H1 (cell line): ENCODE results near the gene GALNT6. TPM values are rescaled to one million over a fixed set of nuclear protein-coding genes. Genes with fewer than 3 reads are reported as not detected.

Experiments
- CTCF ChIA-PET: fragments of 300-600 bp; sonication (Branson Sonifier 250); formaldehyde crosslinking; loops from one replicate; lab custom pipeline; 2021; ENCODE audit not compliant: partially characterized antibody; lab: Charles Lee
- POLR2A ChIA-PET: fragments of 300-600 bp; sonication (Branson Sonifier 250); formaldehyde crosslinking; loops from one replicate; lab custom pipeline; 2021; ENCODE audit warnings: inconsistent platforms; ENCODE audit not compliant: partially characterized antibody; lab: Charles Lee
- DNase-seq, 2 experiments: peaks; one replicate each; pipeline versions ENCODE4 v3.0.0 to v3.0.0-alpha.2; 2010 to 2022; ENCODE audit warnings: low spot score in 2 of 2, low read depth in 1 of 2, mixed read lengths in 1 of 2
- FAIRE-seq: peaks from 2 replicates; lab custom pipeline; 2011; peaks lifted over from hg19 to GRCh38; lab: Jason Lieb, UNC
- H2AFZ ChIP-seq: 2 replicates; pipeline ENCODE4 v1.8.1; 2012; ENCODE audit warnings: low read length, inconsistent platforms
- H2AK5ac ChIP-seq: 2 replicates; pipeline ENCODE4 v1.6.1; 2013; ENCODE audit warnings: low read depth, low read length
- H2BK120ac ChIP-seq: replicated peaks from 2 replicates; pipeline ENCODE3; 2013; ENCODE audit warnings: low read depth, low read length, inconsistent platforms
- H2BK12ac ChIP-seq: 2 replicates; pipeline ENCODE4 v1.6.1; 2013; ENCODE audit warnings: low read depth, low read length
- H2BK15ac ChIP-seq: 2 replicates; pipeline ENCODE4 v1.6.1; 2013; ENCODE audit warnings: low read length
- H2BK20ac ChIP-seq: 2 replicates; pipeline ENCODE4 v1.6.1; 2013; ENCODE audit warnings: low read length
- H2BK5ac ChIP-seq: 2 replicates; pipeline ENCODE4 v1.6.1; 2013; ENCODE audit warnings: low read depth, low read length
- H3K14ac ChIP-seq: 2 replicates; pipeline ENCODE4 v1.6.1; 2013; ENCODE audit warnings: inconsistent platforms; ENCODE audit not compliant: insufficient read length
- H3K18ac ChIP-seq: 2 replicates; pipeline ENCODE4 v1.6.1; 2013; ENCODE audit warnings: low read length; ENCODE audit errors: extremely low read depth
- H3K23ac ChIP-seq: 2 replicates; pipeline ENCODE4 v1.6.1; 2013; ENCODE audit warnings: inconsistent platforms; ENCODE audit not compliant: insufficient read length
- H3K23me2 ChIP-seq: 2 replicates; pipeline ENCODE4 v1.6.1; 2013; ENCODE audit warnings: low read depth, low read length
- H3K27ac ChIP-seq: 2 replicates; pipeline ENCODE4 v1.6.1; 2011; ENCODE audit warnings: low read depth, low read length, inconsistent platforms
- H3K27me3 ChIP-seq, 4 experiments: replicated peaks in 1 of 4; 1 replicate in 1 of 4; 2 replicates in 3 of 4; pipeline versions ENCODE4 v1.6.1 to v1.8.1; 2011 to 2013; ENCODE audit warnings: low read length in 3 of 4, mild to moderate bottlenecking in 3 of 4, inconsistent platforms in 2 of 4, mixed read lengths in 2 of 4, moderate library complexity in 1 of 4; ENCODE audit not compliant: control insufficient read depth in 3 of 4, insufficient read depth in 3 of 4; ENCODE audit errors: extremely low read depth in 1 of 4
- H3K36me3 ChIP-seq, 4 experiments: 2 replicates each; pipeline versions ENCODE4 v1.6.1 to v1.8.1; 2011 to 2013; ENCODE audit warnings: mild to moderate bottlenecking in 4 of 4, low read length in 3 of 4, moderate library complexity in 2 of 4, control low read depth in 1 of 4, inconsistent platforms in 1 of 4; ENCODE audit not compliant: insufficient read depth in 4 of 4, control insufficient read depth in 2 of 4
- H3K4ac ChIP-seq: replicated peaks from 2 replicates; pipeline ENCODE3; 2013; ENCODE audit warnings: low read length, low read depth, mixed read lengths, inconsistent platforms; ENCODE audit not compliant: insufficient read length
- H3K4me1 ChIP-seq, 4 experiments: replicated peaks in 1 of 4; 1 replicate in 1 of 4; 2 replicates in 3 of 4; pipeline versions ENCODE4 v1.6.1 to v1.8.1; 2011 to 2013; ENCODE audit warnings: low read length in 3 of 4, inconsistent platforms in 2 of 4, mixed read lengths in 1 of 4; ENCODE audit not compliant: insufficient read depth in 4 of 4, control insufficient read depth in 3 of 4
- H3K4me2 ChIP-seq, 2 experiments: 2 replicates each; pipeline versions ENCODE4 v1.6.1 to v1.8.1; 2011 to 2013; ENCODE audit warnings: low read depth in 2 of 2, low read length in 2 of 2, control low read depth in 1 of 2, inconsistent platforms in 1 of 2, mild to moderate bottlenecking in 1 of 2; ENCODE audit not compliant: insufficient read depth in 1 of 2
- H3K4me3 ChIP-seq, 4 experiments: fragments of 200-600, 300-600 bp in 1 of 4; sonication (generic), shearing (Covaris generic), sonication (Bioruptor Twin) in 1 of 4; 2 replicates each; pipeline versions ENCODE4 v1.5.1 to v1.8.1; 2011 to 2016; ENCODE audit warnings: low read length in 4 of 4, low read depth in 3 of 4, control low read depth in 2 of 4, inconsistent platforms in 2 of 4, mild to moderate bottlenecking in 2 of 4, mixed read lengths in 1 of 4, moderate library complexity in 1 of 4; ENCODE audit not compliant: insufficient read depth in 2 of 4; ENCODE audit errors: extremely low read depth in 1 of 4
- H3K56ac ChIP-seq: replicated peaks from 2 replicates; pipeline ENCODE3; 2013; ENCODE audit warnings: low read depth, mild to moderate bottlenecking, mixed read lengths, low read length, inconsistent platforms; ENCODE audit not compliant: insufficient read length
- H3K79me1 ChIP-seq: 2 replicates; pipeline ENCODE4 v1.6.1; 2013; ENCODE audit warnings: low read depth, low read length, control low read depth
- H3K79me2 ChIP-seq, 2 experiments: 2 replicates each; pipeline versions ENCODE4 v1.6.1 to v1.8.1; 2012 to 2013; ENCODE audit warnings: low read length in 2 of 2, mild to moderate bottlenecking in 2 of 2, inconsistent platforms in 1 of 2; ENCODE audit not compliant: insufficient read depth in 2 of 2, control insufficient read depth in 1 of 2
- H3K9ac ChIP-seq, 4 experiments: replicated peaks in 1 of 4; 1 replicate in 1 of 4; 2 replicates in 3 of 4; pipeline versions ENCODE4 v1.6.1 to v1.8.1; 2011 to 2013; ENCODE audit warnings: low read depth in 3 of 4, low read length in 3 of 4, control low read depth in 2 of 4, mild to moderate bottlenecking in 2 of 4, moderate library complexity in 2 of 4, inconsistent platforms in 1 of 4; ENCODE audit errors: extremely low read depth in 1 of 4
- H3K9me3 ChIP-seq, 2 experiments: 2 replicates each; pipeline versions ENCODE4 v1.6.1 to v1.8.1; 2012 to 2013; ENCODE audit warnings: mild to moderate bottlenecking in 2 of 2, moderate library complexity in 2 of 2, control low read depth in 1 of 2, inconsistent platforms in 1 of 2, low read depth in 1 of 2, low read length in 1 of 2, mixed read lengths in 1 of 2; ENCODE audit not compliant: insufficient read depth in 2 of 2
- H4K20me1 ChIP-seq, 2 experiments: replicated peaks in 1 of 2; 2 replicates each; pipeline versions ENCODE3 to v1.8.1; 2011 to 2013; ENCODE audit warnings: inconsistent platforms in 2 of 2, low read length in 2 of 2, mild to moderate bottlenecking in 1 of 2; ENCODE audit not compliant: insufficient read depth in 2 of 2, control insufficient read depth in 1 of 2
- H4K5ac ChIP-seq: 2 replicates; pipeline ENCODE4 v1.6.1; 2013; ENCODE audit warnings: low read length, low read depth, mixed read lengths, inconsistent platforms; ENCODE audit not compliant: insufficient read length
- H4K8ac ChIP-seq: 2 replicates; pipeline ENCODE4 v1.8.0; 2013; ENCODE audit warnings: mild to moderate bottlenecking, moderate library complexity, low read length, inconsistent platforms; ENCODE audit not compliant: insufficient read depth; ENCODE audit errors: extremely low read depth
- H4K91ac ChIP-seq: replicated peaks from 2 replicates; pipeline ENCODE3; 2013; ENCODE audit warnings: low read length, mixed read lengths, inconsistent platforms; ENCODE audit not compliant: insufficient read length
- BCL11A ChIP-seq, 2 experiments: IDR thresholded peaks; one replicate each; pipeline ENCODE4 v1.6.1; 2011; ENCODE audit warnings: low read depth in 2 of 2, low read length in 2 of 2, mild to moderate bottlenecking in 2 of 2
- JUND ChIP-seq: IDR thresholded peaks from 2 replicates; pipeline ENCODE4 v1.6.1; 2011; ENCODE audit warnings: mild to moderate bottlenecking, improper control_type of control experiment, low read length
- WGBS, 2 experiments: shearing (Covaris generic) in 1 of 2; methylation state at CpG; one replicate each; pipeline versions ENCODE4 v1.1.6 to v1.1.7; 2013 to 2015; ENCODE audit warnings: low lambda C conversion rate in 2 of 2, mixed read lengths in 2 of 2, inconsistent platforms in 1 of 2, low coverage in 1 of 2, missing lambda C conversion rate in 1 of 2; ENCODE audit not compliant: insufficient replicate concordance in 2 of 2, insufficient coverage in 1 of 2, insufficient read length in 1 of 2; ENCODE audit errors: extremely low coverage in 1 of 2, missing lambda C conversion rate in 1 of 2; 5-methylcytosine and 5-hydroxymethylcytosine counted together
- polyA plus RNA-seq, 7 experiments: library from polyadenylated mRNA; depleted of rRNA in 3 of 7; stranded (reverse) in 5 of 7; unstranded in 2 of 7; fragments of >200 nt in 5 of 7; fragments of 200-250 nt in 2 of 7; gene quantifications; 1 replicate in 5 of 7; 2 replicates in 1 of 7; 4 replicates in 1 of 7; pipeline versions ENCODE4 v1.2.1 to v1.2.3, GENCODE V29; 2011 to 2013; ENCODE audit warnings: missing spikeins in 2 of 7, mixed read lengths in 2 of 7
- total RNA-seq: library from RNA; stranded (reverse); fragmentation: NEBNext Ultra II Directional; extraction: Animal tissue kit (Norgen Biotek cat#: 25700); gene quantifications from 2 replicates; pipeline ENCODE4 v1.2.1, GENCODE V29; 2021
- TF ChIP-seq, protein P1 (sequence below): IDR thresholded peaks from 2 replicates; pipeline ENCODE4 v1.6.1; 2012; ENCODE audit warnings: low read length, inconsistent platforms

GALNT6 gene
- total and polyA plus RNA-seq, 2 of the 8 experiments (the other 6 are each of a cell fraction or from before 2014, with no cell fraction given), result 5.8 to 10.7 TPM

DNA sequence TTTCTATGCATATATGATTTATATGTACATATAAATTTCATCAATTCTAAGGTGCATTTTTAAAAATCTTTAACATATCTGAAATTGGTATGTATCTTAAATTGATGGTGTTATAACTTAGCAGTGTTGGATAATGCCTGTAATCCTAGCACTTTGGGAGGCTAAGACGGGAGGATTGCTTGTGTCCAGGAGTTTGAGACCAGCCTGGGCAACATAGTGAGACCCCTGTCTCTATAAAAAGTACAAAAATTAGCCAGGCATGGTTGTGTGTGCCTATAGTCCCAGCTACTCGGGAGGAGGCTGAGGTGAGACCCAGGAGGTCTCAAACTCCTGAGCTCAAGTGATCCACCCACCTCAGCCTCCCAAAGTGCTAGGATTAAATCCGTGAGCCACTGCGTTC is 6.5 kb upstream of the GALNT6 start:
- no peak overlapping the region for H2BK120ac ChIP-seq
- FAIRE-seq (no peak), DNase-seq (no peak)
- H3K56ac ChIP-seq, result no peak overlapping the region
- no peaks in the 10 kb centered on the region for H3K27me3 ChIP-seq
- H3K23me2 ChIP-seq, result no peaks in the 10 kb centered on the region
- no peak overlapping the region for H4K5ac ChIP-seq
- H3K4me2 ChIP-seq, result no peak overlapping the region
- H2BK12ac ChIP-seq, result no peak overlapping the region
- no peak overlapping the region for H3K18ac ChIP-seq
- H4K91ac ChIP-seq, result no peak overlapping the region
- H3K36me3 ChIP-seq, result peaks cover 0 to 13% (median 2%) of the 10 kb centered on the region in 4 experiments; a peak in 2 of 8 replicates
- ChIA-PET CTCF (interaction anchor here (0.9 kb wide), 1 partner anchor 110 kb away, joined by 3 read pairs; no protein-coding TSS in a partner anchor), POLR2A (no interaction called here)
- H3K79me2 ChIP-seq, result no peaks in the 10 kb centered on the region
- no peaks in the 10 kb centered on the region for H3K79me1 ChIP-seq
- no peak overlapping the region for H2AFZ ChIP-seq
- H3K9ac ChIP-seq, result no peak overlapping the region
- H3K9me3 ChIP-seq, result no peaks in the 10 kb centered on the region
- H3K4me3 ChIP-seq, result no peak overlapping the region
- no peak overlapping the region for H2BK20ac ChIP-seq
- no peak overlapping the region for H2BK5ac ChIP-seq
- H3K14ac ChIP-seq, result no peak overlapping the region
- WGBS, 2 experiments, result 86% methylated on average over 4 of the region's 4 CpGs; no CpG with 5 or more reads in 1 of the 2 experiments
- no peaks in the 10 kb centered on the region for H4K20me1 ChIP-seq
- no peak overlapping the region for H3K23ac ChIP-seq
- H3K27ac ChIP-seq, result no peak overlapping the region
- no peak overlapping the region for H2AK5ac ChIP-seq
- peaks cover 0 to 6% (median 0%) of the 10 kb centered on the region in 4 experiments; a peak in 2 of 7 replicates for H3K4me1 ChIP-seq
- no peak overlapping the region for H4K8ac ChIP-seq
- H2BK15ac ChIP-seq, result no peak overlapping the region
- no peak overlapping the region for H3K4ac ChIP-seq
- TF ChIP-seq, protein P1, sequence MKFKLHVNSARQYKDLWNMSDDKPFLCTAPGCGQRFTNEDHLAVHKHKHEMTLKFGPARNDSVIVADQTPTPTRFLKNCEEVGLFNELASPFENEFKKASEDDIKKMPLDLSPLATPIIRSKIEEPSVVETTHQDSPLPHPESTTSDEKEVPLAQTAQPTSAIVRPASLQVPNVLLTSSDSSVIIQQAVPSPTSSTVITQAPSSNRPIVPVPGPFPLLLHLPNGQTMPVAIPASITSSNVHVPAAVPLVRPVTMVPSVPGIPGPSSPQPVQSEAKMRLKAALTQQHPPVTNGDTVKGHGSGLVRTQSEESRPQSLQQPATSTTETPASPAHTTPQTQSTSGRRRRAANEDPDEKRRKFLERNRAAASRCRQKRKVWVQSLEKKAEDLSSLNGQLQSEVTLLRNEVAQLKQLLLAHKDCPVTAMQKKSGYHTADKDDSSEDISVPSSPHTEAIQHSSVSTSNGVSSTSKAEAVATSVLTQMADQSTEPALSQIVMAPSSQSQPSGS, result no peak
- TF ChIP-seq BCL11A (IDR thresholded peaks at IDR 0.05; ENCODE audit: low read depth in 2 of 2, low read length in 2 of 2), result no peak
- TF ChIP-seq JUND, result no peak
